ENCODE results near the gene RAB8A. TPM values are rescaled to one million over a fixed set of nuclear protein-coding genes. Genes with fewer than 3 reads are reported as not detected.
A peak's percentile ranks its signal among the peaks of the same experiment; 100 is the strongest.

Gene RAB8A
- total RNA-seq, 1 experiment from 2014 or later, result 108 TPM

- peak overlapping the region; percentile 40 for H3K4me3 Mint-ChIP-seq (ENCODE audit: unreplicated experiment)
- no peaks in the 10 kb centered on the region for H3K9me3 ChIP-seq
- no peaks in the 10 kb centered on the region for H3K27me3 ChIP-seq (replicated peaks; ENCODE audit: control insufficient read depth, insufficient read depth, low read length)
- ChIA-PET CTCF (no interaction called here), POLR2A (interaction anchor here (0.5 kb wide), 1 partner anchor 10 kb away, joined by 3 read pairs; no protein-coding TSS in a partner anchor)
- no peaks in the 10 kb centered on the region for H3K27me3 Mint-ChIP-seq (ENCODE audit: insufficient read depth, unreplicated experiment)
- peaks cover 8% of the 10 kb centered on the region for H3K36me3 ChIP-seq (ENCODE audit: control insufficient read depth, insufficient read depth, low read length)
- peak overlapping the region; percentile 91 for H3K27ac Mint-ChIP-seq (ENCODE audit: unreplicated experiment)
- peaks cover 22% of the 10 kb centered on the region for H3K4me1 Mint-ChIP-seq (ENCODE audit: low read depth, unreplicated experiment)
- intact Hi-C loops (cut with micrococcal nuclease; ENCODE audit: unreplicated experiment), result no loop called here
- H3K4me1 ChIP-seq, result peaks cover 46% of the 10 kb centered on the region
- no peak overlapping the region for H3K4me3 ChIP-seq (ENCODE audit: low read depth, low read length)
- peaks cover 100% of the 10 kb centered on the region for H3K36me3 Mint-ChIP-seq (ENCODE audit: insufficient read depth, unreplicated experiment)
- TF ChIP-seq CTCF (IDR thresholded peaks at IDR 0.05; ENCODE audit: insufficient read depth in 1 of 2, low read depth in 1 of 2, low read length in 1 of 2, severe bottlenecking in 1 of 2, unreplicated experiment in 1 of 2), result no peak
- no TSS peak for BruUV-seq (replicated peaks)
- no peak for DNase-seq
- H3K9me3 Mint-ChIP-seq (ENCODE audit: unreplicated experiment), result no peaks in the 10 kb centered on the region
These were observed 23.7 kb upstream of the RAB8A start for GRCh38 chr19:16087940-16088339.

- Mint-ChIP-seq H3K36me3 (ENCODE audit: insufficient read depth, unreplicated experiment) (peaks cover 100% of the 10 kb centered on the region), H3K9me3 (ENCODE audit: unreplicated experiment) (no peaks in the 10 kb centered on the region), H3K4me3 (ENCODE audit: unreplicated experiment) (peak overlapping the region; percentile 43), H3K4me1 (ENCODE audit: low read depth, unreplicated experiment) (peaks cover 28% of the 10 kb centered on the region), H3K27ac (ENCODE audit: unreplicated experiment) (peak overlapping the region; percentile 91), H3K27me3 (ENCODE audit: insufficient read depth, unreplicated experiment) (no peaks in the 10 kb centered on the region)
- ChIA-PET POLR2A (interaction anchor here (0.5 to 0.9 kb wide), 3 partner anchors 10 to 15 kb away, joined by 3 to 8 read pairs (median 3); partner anchors contain the start of gene TPM4), CTCF (interaction anchor here (1.4 to 1.7 kb wide), 2 partner anchors 11 to 22 kb away, joined by 3 to 12 read pairs; no protein-coding TSS in a partner anchor)
- intact Hi-C loops (cut with micrococcal nuclease; ENCODE audit: unreplicated experiment), result no loop called here
- no peak for DNase-seq
- peak; percentile 31 to 35 for TF ChIP-seq CTCF (IDR thresholded peaks at IDR 0.05; ENCODE audit: insufficient read depth in 1 of 2, low read depth in 1 of 2, low read length in 1 of 2, severe bottlenecking in 1 of 2, unreplicated experiment in 1 of 2)
- H3K4me1 ChIP-seq, result peaks cover 52% of the 10 kb centered on the region
- H3K27me3 ChIP-seq (replicated peaks; ENCODE audit: control insufficient read depth, insufficient read depth, low read length), result no peaks in the 10 kb centered on the region
- no peak overlapping the region for H3K4me3 ChIP-seq (ENCODE audit: low read depth, low read length)
- peaks cover 8% of the 10 kb centered on the region for H3K36me3 ChIP-seq (ENCODE audit: control insufficient read depth, insufficient read depth, low read length)
- no TSS peak for BruUV-seq (replicated peaks)
- H3K9me3 ChIP-seq, result no peaks in the 10 kb centered on the region
These were observed 23.2 kb upstream of the RAB8A start for GRCh38 chr19:16088351-16089009.

GRCh38 chr19:16089010-16089846, 22.5 kb upstream of the RAB8A start:
- intact Hi-C loops (cut with micrococcal nuclease; ENCODE audit: unreplicated experiment), result no loop called here
- peaks cover 32% of the 10 kb centered on the region for H3K4me1 Mint-ChIP-seq (ENCODE audit: low read depth, unreplicated experiment)
- peak overlapping the region; percentile 13 for H3K4me3 Mint-ChIP-seq (ENCODE audit: unreplicated experiment)
- Histone ChIP-seq H3K4me3 (ENCODE audit: low read depth, low read length) (no peak overlapping the region), H3K4me1 (peaks cover 59% of the 10 kb centered on the region), H3K36me3 (ENCODE audit: control insufficient read depth, insufficient read depth, low read length) (peaks cover 6% of the 10 kb centered on the region), H3K27me3 (replicated peaks; ENCODE audit: control insufficient read depth, insufficient read depth, low read length) (no peaks in the 10 kb centered on the region), H3K9me3 (0 out of 2 replicates have a peak, but pooled peaks cover 3% of the 10 kb centered on the region)
- no peak for TF ChIP-seq CTCF (IDR thresholded peaks at IDR 0.05; ENCODE audit: insufficient read depth in 1 of 2, low read depth in 1 of 2, low read length in 1 of 2, severe bottlenecking in 1 of 2, unreplicated experiment in 1 of 2)
- CTCF ChIA-PET, result interaction anchor here (0.6 to 1.7 kb wide), 3 partner anchors 11 to 450 kb away, joined by 3 to 12 read pairs (median 3); no protein-coding TSS in a partner anchor
- DNase-seq, result no peak
- BruUV-seq (replicated peaks), result no TSS peak
- H3K9me3 Mint-ChIP-seq (ENCODE audit: unreplicated experiment), result no peaks in the 10 kb centered on the region
- H3K27me3 Mint-ChIP-seq (ENCODE audit: insufficient read depth, unreplicated experiment), result no peaks in the 10 kb centered on the region
- H3K36me3 Mint-ChIP-seq (ENCODE audit: insufficient read depth, unreplicated experiment), result peaks cover 100% of the 10 kb centered on the region
- H3K27ac Mint-ChIP-seq (ENCODE audit: unreplicated experiment), result peak overlapping the region; percentile 91
- POLR2A ChIA-PET, result interaction anchor here (0.6 to 1.0 kb wide), 4 partner anchors 11 to 22 kb away, joined by 3 to 8 read pairs (median 5); partner anchors contain the start of gene TPM4
